Measurements from ENCODE around the gene RGS7.

DNA sequence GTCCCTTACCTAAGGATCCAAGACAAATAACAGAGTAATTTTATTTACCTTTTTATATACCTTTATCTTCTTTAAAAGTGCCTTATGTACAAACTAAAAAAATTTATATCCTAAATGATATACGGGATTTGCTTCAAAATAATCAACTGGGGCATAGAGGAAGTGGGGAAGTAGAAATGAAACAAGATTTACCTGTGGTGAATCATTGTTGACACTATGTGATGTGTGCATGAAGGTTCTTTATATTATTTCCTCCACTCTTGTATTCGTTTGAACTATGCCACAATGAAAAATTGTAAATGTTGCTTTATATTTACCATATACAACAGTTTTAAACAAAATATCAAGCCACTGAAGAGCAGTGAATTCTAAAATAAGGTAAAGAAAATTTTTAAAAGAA, 13.0 kb downstream of the RGS7 start:
- no peak for TF ChIP-seq KDM1A (IDR thresholded peaks at IDR 0.05; ENCODE audit: borderline replicate concordance)
- TF ChIP-seq, protein P1, sequence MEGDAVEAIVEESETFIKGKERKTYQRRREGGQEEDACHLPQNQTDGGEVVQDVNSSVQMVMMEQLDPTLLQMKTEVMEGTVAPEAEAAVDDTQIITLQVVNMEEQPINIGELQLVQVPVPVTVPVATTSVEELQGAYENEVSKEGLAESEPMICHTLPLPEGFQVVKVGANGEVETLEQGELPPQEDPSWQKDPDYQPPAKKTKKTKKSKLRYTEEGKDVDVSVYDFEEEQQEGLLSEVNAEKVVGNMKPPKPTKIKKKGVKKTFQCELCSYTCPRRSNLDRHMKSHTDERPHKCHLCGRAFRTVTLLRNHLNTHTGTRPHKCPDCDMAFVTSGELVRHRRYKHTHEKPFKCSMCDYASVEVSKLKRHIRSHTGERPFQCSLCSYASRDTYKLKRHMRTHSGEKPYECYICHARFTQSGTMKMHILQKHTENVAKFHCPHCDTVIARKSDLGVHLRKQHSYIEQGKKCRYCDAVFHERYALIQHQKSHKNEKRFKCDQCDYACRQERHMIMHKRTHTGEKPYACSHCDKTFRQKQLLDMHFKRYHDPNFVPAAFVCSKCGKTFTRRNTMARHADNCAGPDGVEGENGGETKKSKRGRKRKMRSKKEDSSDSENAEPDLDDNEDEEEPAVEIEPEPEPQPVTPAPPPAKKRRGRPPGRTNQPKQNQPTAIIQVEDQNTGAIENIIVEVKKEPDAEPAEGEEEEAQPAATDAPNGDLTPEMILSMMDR (IDR thresholded peaks at IDR 0.05 in 2 of 3, conservative IDR thresholded peaks at IDR 0.05 in 1 of 3; ENCODE audit: control insufficient read depth in 2 of 3, extremely low read depth in 1 of 3, insufficient read depth in 1 of 3, low read depth in 3 of 3, low read length in 3 of 3) = no peak
- no peak for TF ChIP-seq RFX5 (IDR thresholded peaks at IDR 0.05; ENCODE audit: low read depth, low read length)
- no peak for TF ChIP-seq ZZZ3 (IDR thresholded peaks at IDR 0.05; ENCODE audit: control insufficient read depth, insufficient read length, low read depth)
- TF ChIP-seq DPF2 (IDR thresholded peaks at IDR 0.05) = no peak
- no peak for TF ChIP-seq SMC3 (IDR thresholded peaks at IDR 0.05; ENCODE audit: borderline replicate concordance, low read length)
- TF ChIP-seq ZNF384 (IDR thresholded peaks at IDR 0.05; ENCODE audit: borderline replicate concordance, low read depth, low read length) = no peak

Data from GM12878 (cell line).